ENCODE measurements around the gene ATP2B1.

ATP2B1 gene

DNA sequence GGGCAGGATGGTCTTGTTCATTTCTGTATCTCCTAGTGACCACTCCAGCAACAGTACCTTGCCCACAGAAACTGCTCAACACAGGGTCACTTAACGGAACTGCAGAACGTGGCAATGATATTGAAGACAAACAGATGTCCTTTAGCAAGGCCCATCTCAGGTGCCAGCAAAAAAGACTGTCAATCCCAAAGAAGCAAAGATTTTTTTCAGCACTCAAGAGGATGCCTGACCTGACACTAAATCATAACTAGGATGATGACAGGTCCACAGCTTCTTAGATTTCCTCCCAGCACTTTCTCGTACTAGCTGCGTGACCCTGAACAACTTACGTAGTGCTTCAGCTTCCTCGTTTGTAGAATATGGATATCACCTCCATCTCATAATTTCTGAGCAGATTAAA is 39.4 kb downstream of the ATP2B1 start:
- TF ChIP-seq, protein P1, sequence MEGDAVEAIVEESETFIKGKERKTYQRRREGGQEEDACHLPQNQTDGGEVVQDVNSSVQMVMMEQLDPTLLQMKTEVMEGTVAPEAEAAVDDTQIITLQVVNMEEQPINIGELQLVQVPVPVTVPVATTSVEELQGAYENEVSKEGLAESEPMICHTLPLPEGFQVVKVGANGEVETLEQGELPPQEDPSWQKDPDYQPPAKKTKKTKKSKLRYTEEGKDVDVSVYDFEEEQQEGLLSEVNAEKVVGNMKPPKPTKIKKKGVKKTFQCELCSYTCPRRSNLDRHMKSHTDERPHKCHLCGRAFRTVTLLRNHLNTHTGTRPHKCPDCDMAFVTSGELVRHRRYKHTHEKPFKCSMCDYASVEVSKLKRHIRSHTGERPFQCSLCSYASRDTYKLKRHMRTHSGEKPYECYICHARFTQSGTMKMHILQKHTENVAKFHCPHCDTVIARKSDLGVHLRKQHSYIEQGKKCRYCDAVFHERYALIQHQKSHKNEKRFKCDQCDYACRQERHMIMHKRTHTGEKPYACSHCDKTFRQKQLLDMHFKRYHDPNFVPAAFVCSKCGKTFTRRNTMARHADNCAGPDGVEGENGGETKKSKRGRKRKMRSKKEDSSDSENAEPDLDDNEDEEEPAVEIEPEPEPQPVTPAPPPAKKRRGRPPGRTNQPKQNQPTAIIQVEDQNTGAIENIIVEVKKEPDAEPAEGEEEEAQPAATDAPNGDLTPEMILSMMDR (IDR thresholded peaks at IDR 0.05; ENCODE audit: low read depth, low read length) = no peak
- no peak overlapping the region for H3K4me3 ChIP-seq (ENCODE audit: low read depth, low read length)

DNA sequence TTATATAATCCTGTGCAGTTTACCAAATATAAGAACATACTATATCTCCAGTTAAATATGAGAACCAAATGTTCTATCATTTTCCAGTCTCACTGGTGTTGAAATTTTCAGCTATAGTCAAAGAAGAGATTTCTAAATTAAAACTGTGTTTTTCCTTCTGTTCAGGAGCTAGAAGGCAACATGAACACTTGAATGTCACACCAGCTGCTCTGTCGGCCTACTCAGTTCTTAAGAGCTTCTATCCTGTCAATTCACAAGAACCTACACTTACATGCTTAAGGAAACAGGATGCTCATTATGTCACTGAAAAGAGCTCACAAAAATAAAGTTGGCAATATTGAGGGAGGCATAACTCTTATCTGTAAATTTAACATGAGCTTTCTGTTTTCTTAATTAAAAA is 43.1 kb downstream of the ATP2B1 start:
- H3K4me3 ChIP-seq (ENCODE audit: low read depth, low read length) = no peak overlapping the region
- TF ChIP-seq, protein P1 (IDR thresholded peaks at IDR 0.05; ENCODE audit: low read depth, low read length) = no peak

DNA sequence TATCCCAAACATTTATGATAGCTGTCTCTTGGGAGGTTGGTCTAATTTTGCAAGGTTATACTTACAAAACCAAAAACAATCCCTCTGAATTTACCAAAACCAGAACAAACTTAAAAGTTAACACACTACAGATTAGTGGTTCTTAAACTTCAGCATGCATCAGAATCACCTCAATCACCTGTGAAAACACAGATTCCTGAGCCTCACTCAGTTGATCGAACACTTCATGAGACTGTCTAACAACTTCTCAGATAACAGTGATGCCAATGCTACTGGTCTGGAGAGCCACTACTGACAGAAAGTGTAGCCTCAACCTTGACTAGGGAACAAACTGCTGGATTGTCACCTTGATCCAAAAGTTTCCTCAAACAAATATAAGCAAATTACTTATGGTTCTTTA is 44.2 kb downstream of the ATP2B1 start:
- TF ChIP-seq, protein P1 (IDR thresholded peaks at IDR 0.05; ENCODE audit: low read depth, low read length) = no peak
- H3K4me3 ChIP-seq (ENCODE audit: low read depth, low read length) = no peak overlapping the region

DNA sequence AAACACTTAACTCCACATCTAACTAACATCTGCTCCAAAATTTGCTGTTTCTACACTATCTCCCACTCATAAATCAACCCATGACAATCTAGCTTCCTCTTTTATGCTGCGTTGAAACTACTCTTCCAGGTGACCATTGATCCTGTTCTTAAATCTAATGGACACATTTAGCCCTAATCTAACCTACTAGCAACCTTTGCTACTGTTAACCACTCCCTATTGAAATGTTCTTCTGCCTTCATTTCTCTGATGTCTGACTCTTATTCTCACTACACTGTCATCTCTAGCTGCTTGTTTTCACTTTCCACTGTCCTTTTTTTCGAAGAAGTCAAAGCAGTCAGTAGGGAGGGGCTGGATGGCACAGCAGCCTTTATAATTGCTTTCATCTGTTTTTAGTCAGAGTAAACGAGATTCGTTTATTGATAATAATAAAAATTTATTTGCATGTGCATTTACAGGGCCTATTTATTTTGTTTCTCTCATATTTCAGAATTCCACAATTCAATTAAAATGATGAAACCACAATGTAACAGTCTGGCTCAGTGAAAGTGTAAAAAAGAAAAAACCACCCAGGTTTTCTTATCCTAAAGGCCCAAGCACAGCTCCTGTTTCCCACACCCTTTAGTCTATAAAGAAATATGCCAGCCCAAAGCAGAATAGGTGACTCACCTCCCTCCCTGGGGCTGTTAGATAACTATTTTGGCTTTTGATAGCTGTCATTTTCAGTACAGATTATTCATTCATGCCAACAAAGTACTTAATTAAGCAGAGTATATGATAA is 44.9 kb downstream of the ATP2B1 start:
- no peak overlapping the region for H3K4me3 ChIP-seq (ENCODE audit: low read depth, low read length)
- TF ChIP-seq, protein P1 (IDR thresholded peaks at IDR 0.05; ENCODE audit: low read depth, low read length) = no peak

DNA sequence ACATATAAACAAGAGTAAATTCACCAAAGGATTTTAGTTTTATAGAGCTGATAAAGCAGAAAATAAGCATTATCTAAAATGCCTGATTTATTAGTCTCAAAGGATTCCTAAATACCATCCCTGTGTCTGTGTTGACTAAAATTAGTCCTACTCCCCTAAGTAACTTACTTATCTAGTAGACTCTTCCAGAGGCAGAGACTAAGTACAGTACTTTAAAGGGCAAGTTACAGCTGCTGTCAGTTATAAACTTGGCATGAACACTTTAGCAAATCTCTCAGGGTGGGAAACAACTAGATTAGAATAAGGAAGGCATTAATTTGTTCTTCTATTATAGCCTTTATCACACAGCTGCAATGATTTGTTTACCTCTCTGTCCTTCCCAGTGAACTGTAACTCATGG is 46.0 kb downstream of the ATP2B1 start:
- no peak overlapping the region for H3K4me3 ChIP-seq (ENCODE audit: low read depth, low read length)
- TF ChIP-seq, protein P1 (IDR thresholded peaks at IDR 0.05; ENCODE audit: low read depth, low read length) = no peak

DNA sequence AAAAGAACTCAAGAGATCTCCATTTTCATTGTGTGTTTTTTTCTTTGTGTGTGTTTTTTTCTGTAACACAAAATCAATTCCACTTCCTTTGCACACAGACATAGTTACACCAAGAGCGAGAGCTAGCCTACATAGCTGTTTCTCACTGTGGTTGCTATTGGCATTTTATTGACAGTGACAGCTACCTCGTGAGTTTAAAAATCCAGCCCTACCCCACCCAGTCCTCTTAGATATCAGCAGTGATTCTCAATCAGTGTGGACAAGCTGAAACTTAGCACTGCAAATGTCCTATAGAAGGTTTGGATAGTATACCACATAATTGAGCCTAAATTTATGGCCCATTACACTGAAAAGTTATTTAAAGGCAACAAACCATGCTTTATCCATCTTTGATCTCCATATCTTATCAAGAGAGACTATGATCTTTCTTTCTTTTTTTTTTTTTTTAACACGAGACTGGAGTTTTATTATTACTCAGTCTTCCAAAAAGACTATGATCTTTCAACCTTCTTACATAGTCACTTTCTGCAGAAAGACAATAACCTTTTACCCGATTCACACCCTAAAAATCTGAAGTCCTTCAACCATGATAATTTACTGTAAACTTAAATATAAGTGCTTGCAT is 46.8 kb downstream of the ATP2B1 start:
- TF ChIP-seq, protein P1 (IDR thresholded peaks at IDR 0.05; ENCODE audit: low read depth, low read length) = no peak
- H3K4me3 ChIP-seq (ENCODE audit: low read depth, low read length) = no peak overlapping the region

DNA sequence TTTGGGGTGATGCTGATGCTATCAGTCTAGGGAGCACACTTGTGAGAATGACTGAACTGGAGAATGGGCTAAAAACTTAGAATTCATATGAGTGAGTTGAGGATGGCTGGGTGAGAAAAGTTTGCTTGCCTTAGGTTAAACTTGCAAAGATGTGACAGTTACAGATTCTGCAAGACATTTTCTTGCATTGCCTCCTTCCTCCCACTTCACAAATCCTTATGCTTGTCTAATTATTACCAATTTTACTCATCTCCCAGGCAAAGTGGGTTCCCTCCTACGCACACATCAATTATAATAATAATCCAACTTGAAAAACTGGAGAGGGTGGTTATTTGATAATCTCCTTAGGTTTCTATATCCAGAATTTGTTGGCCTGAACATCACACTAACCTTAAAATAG is 50.9 kb downstream of the ATP2B1 start:
- TF ChIP-seq, protein P1 (IDR thresholded peaks at IDR 0.05; ENCODE audit: low read depth, low read length) = no peak
- no peak overlapping the region for H3K4me3 ChIP-seq (ENCODE audit: low read depth, low read length)
